SK-N-SH (cell line): ENCODE results near the gene FRAT2. TPM values are rescaled to one million over a fixed set of nuclear protein-coding genes. Genes with fewer than 3 reads are reported as not detected.

Experiments used
- CTCF ChIA-PET: fragments of 300-600, 350-600 bp; formaldehyde crosslinking; extraction: SDS; loops from one replicate; lab custom pipeline; 2021; lab: Yijun Ruan, JAX
- POLR2A ChIA-PET: fragments of 350-600 bp; sonication (Branson Sonifier 250); formaldehyde crosslinking; extraction: SDS; loops from one replicate; lab custom pipeline; 2020; ENCODE audit warnings: antibody characterized with exemption, inconsistent platforms; lab: Yijun Ruan, JAX
- DNase-seq: peaks from one replicate; pipeline ENCODE4 v3.0.0; 2012
- H2AFZ ChIP-seq: fragments of 200-600 bp; sonication (generic); 2 replicates; pipeline ENCODE4 v1.8.1; 2016; ENCODE audit warnings: antibody characterized with exemption, mild to moderate bottlenecking, low read depth
- H3F3A ChIP-seq: fragments of 200-600 bp; sonication (generic); replicated peaks from 2 replicates; pipeline ENCODE3; 2016; ENCODE audit warnings: antibody characterized with exemption, mild to moderate bottlenecking; ENCODE audit not compliant: insufficient read depth
- H3K27ac ChIP-seq, 2 experiments: fragments of 200-500 bp in 1 of 2; fragments of 200-600 bp in 1 of 2; sonication (Bioruptor generic) in 1 of 2; sonication (generic), shearing (Covaris generic) in 1 of 2; 2 replicates each; pipeline versions ENCODE4 v1.5.1 to v1.6.1; 2014 to 2016; ENCODE audit warnings: low read depth in 2 of 2, inconsistent platforms in 1 of 2, low read length in 1 of 2, mild to moderate bottlenecking in 1 of 2, mixed read lengths in 1 of 2
- H3K27me3 ChIP-seq: fragments of 200-600 bp; sonication (generic), shearing (Covaris generic); 2 replicates; pipeline ENCODE4 v1.6.1; 2016; ENCODE audit warnings: mixed run types; ENCODE audit not compliant: insufficient read depth
- H3K36me3 ChIP-seq, 2 experiments: fragments of 200-500 bp in 1 of 2; fragments of 200-600 bp in 1 of 2; sonication (Bioruptor generic) in 1 of 2; sonication (generic) in 1 of 2; replicated peaks in 1 of 2; 2 replicates each; pipeline versions ENCODE3 to v1.5.1; 2014 to 2016; ENCODE audit warnings: low read length in 1 of 2, mild to moderate bottlenecking in 1 of 2; ENCODE audit not compliant: insufficient read depth in 2 of 2, control insufficient read depth in 1 of 2
- H3K4me1 ChIP-seq, 2 experiments: fragments of 200-500 bp in 1 of 2; fragments of 200-600 bp in 1 of 2; sonication (Bioruptor generic) in 1 of 2; sonication (generic), shearing (Covaris generic) in 1 of 2; 2 replicates each; pipeline versions ENCODE4 v1.5.1 to v1.6.1; 2014 to 2016; ENCODE audit warnings: low read depth in 1 of 2, low read length in 1 of 2, mixed run types in 1 of 2; ENCODE audit not compliant: insufficient read depth in 2 of 2, control insufficient read depth in 1 of 2
- H3K4me2 ChIP-seq: fragments of 200-600 bp; sonication (generic), shearing (Covaris generic); 2 replicates; pipeline ENCODE4 v1.6.1; 2017; ENCODE audit warnings: mixed run types
- H3K4me3 ChIP-seq, 2 experiments: fragments of 200-500 bp in 1 of 2; fragments of 200-600 bp in 1 of 2; sonication (Bioruptor generic) in 1 of 2; sonication (generic), shearing (Covaris generic) in 1 of 2; 2 replicates each; pipeline versions ENCODE4 v1.5.1 to v1.8.1; 2014 to 2016; ENCODE audit warnings: low read depth in 2 of 2, inconsistent platforms in 1 of 2, low read length in 1 of 2, mild to moderate bottlenecking in 1 of 2, mixed read lengths in 1 of 2, moderate library complexity in 1 of 2
- H3K79me2 ChIP-seq: fragments of 200-600 bp; sonication (generic); 2 replicates; pipeline ENCODE4 v1.8.1; 2017; ENCODE audit warnings: mild to moderate bottlenecking; ENCODE audit not compliant: insufficient read depth
- H3K9ac ChIP-seq: fragments of 200-600 bp; sonication (generic); 2 replicates; pipeline ENCODE4 v1.6.1; 2017; ENCODE audit warnings: mixed run types
- H3K9me2 ChIP-seq: fragments of 200-600 bp; sonication (generic); 2 replicates; pipeline ENCODE4 v1.6.1; 2017; ENCODE audit warnings: mixed run types
- H3K9me3 ChIP-seq: fragments of 200-600 bp; sonication (generic); 2 replicates; pipeline ENCODE4 v1.6.1; 2017; ENCODE audit warnings: mixed run types, mild to moderate bottlenecking, moderate library complexity
- H4K20me1 ChIP-seq: fragments of 200-600 bp; sonication (generic); 2 replicates; pipeline ENCODE4 v1.6.1; 2017; ENCODE audit warnings: mild to moderate bottlenecking, mixed run types; ENCODE audit not compliant: insufficient read depth
- EZH2phosphoT487 ChIP-seq: fragments of 200-600 bp; sonication (generic); IDR thresholded peaks from 2 replicates; pipeline ENCODE4 v1.6.1; 2017; ENCODE audit warnings: low read depth, mixed run types, mild to moderate bottlenecking, antibody characterized with exemption, moderate library complexity, borderline replicate concordance
- FOSL2 ChIP-seq: IDR thresholded peaks from 2 replicates; pipeline ENCODE4 v1.4.0; 2012; ENCODE audit warnings: low read depth, mild to moderate bottlenecking, moderate library complexity, borderline replicate concordance
- FOXM1 ChIP-seq: IDR thresholded peaks from 2 replicates; pipeline ENCODE4 v1.4.0; 2012; ENCODE audit warnings: low read depth, mild to moderate bottlenecking
- IRF3 ChIP-seq: fragments of 150-350 bp; IDR thresholded peaks from 2 replicates; pipeline ENCODE4 v1.6.1; 2016; ENCODE audit warnings: mild to moderate bottlenecking, low read depth, low read length
- MAX ChIP-seq: IDR thresholded peaks from 2 replicates; pipeline ENCODE4 v1.4.0; 2012; ENCODE audit warnings: low read depth
- MXI1 ChIP-seq: IDR thresholded peaks from 2 replicates; pipeline ENCODE4 v1.6.1; 2012; ENCODE audit warnings: mild to moderate bottlenecking, low read depth, low read length, improper control_type of control experiment
- NRF1 ChIP-seq: IDR thresholded peaks from 2 replicates; pipeline ENCODE4 v1.6.1; 2012; ENCODE audit warnings: low read depth, mild to moderate bottlenecking, low read length
- PBX3 ChIP-seq: IDR thresholded peaks from 2 replicates; pipeline ENCODE4; 2012
- POLR2AphosphoS5 ChIP-seq: IDR thresholded peaks from 2 replicates; pipeline ENCODE4 v1.6.1; 2012; ENCODE audit warnings: low read depth, low read length
- REST ChIP-seq: IDR thresholded peaks from 2 replicates; pipeline ENCODE4 v1.6.1; 2012; ENCODE audit warnings: mild to moderate bottlenecking, low read depth, low read length, moderate library complexity
- RFX5 ChIP-seq: IDR thresholded peaks from 2 replicates; pipeline ENCODE4 v1.6.1; 2012; ENCODE audit warnings: mild to moderate bottlenecking, improper control_type of control experiment, low read length
- SIN3A ChIP-seq: IDR thresholded peaks from 2 replicates; pipeline ENCODE4 v1.6.1; 2012; ENCODE audit warnings: low read depth, mild to moderate bottlenecking, low read length, moderate library complexity, borderline replicate concordance
- SMC3 ChIP-seq: IDR thresholded peaks from 2 replicates; pipeline ENCODE4 v1.6.1; 2012; ENCODE audit warnings: low read depth, low read length, improper control_type of control experiment
- TEAD4 ChIP-seq: IDR thresholded peaks from 2 replicates; pipeline ENCODE4 v1.4.0; 2012; ENCODE audit warnings: mild to moderate bottlenecking, borderline replicate concordance; ENCODE audit not compliant: insufficient read depth
- YY1 ChIP-seq: IDR thresholded peaks from 2 replicates; pipeline ENCODE4 v1.4.0; 2012; ENCODE audit warnings: low read depth, mild to moderate bottlenecking
- WGBS: methylation state at CpG from one replicate; pipeline ENCODE4 v1.1.6; 2017; ENCODE audit warnings: low lambda C conversion rate; 5-methylcytosine and 5-hydroxymethylcytosine counted together
- polyA plus RNA-seq, 3 experiments: library from polyadenylated mRNA; depleted of rRNA; stranded (reverse); fragments of >200 nt; gene quantifications; 2 replicates each; pipeline ENCODE4 v1.2.3, GENCODE V29; 2012
- TF ChIP-seq, protein P1 (sequence below): fragments of 200-600 bp; sonication (generic); IDR thresholded peaks from 2 replicates; pipeline ENCODE4 v1.6.1; 2017; ENCODE audit warnings: antibody characterized with exemption, mild to moderate bottlenecking, moderate library complexity
- TF ChIP-seq, protein P2 (sequence below): IDR thresholded peaks from 2 replicates; pipeline ENCODE4 v1.4.0; 2012; ENCODE audit warnings: low read depth, borderline replicate concordance

The FRAT2 gene
- polyA plus RNA-seq, 1 of the 3 experiments (the other 2 are of a cell fraction), result 2.4 TPM

- H3K4me1 ChIP-seq, result no peaks in the 10 kb centered on the region
- H3K9me3 ChIP-seq, result no peaks in the 10 kb centered on the region
- no peak overlapping the region for H2AFZ ChIP-seq
- no peak overlapping the region for H3K27ac ChIP-seq
- H3K36me3 ChIP-seq, result peaks cover 8 to 59% of the 10 kb centered on the region in 2 experiments
- TF ChIP-seq FOXM1 (no peak), EZH2phosphoT487 (no peak), IRF3 (no peak), SMC3 (no peak), SIN3A (no peak), REST (no peak), RFX5 (no peak), FOSL2 (no peak), POLR2AphosphoS5 (no peak), YY1 (no peak), PBX3 (no peak), NRF1 (no peak), MXI1 (no peak), TEAD4 (no peak), MAX (no peak)
- TF ChIP-seq, protein P1, sequence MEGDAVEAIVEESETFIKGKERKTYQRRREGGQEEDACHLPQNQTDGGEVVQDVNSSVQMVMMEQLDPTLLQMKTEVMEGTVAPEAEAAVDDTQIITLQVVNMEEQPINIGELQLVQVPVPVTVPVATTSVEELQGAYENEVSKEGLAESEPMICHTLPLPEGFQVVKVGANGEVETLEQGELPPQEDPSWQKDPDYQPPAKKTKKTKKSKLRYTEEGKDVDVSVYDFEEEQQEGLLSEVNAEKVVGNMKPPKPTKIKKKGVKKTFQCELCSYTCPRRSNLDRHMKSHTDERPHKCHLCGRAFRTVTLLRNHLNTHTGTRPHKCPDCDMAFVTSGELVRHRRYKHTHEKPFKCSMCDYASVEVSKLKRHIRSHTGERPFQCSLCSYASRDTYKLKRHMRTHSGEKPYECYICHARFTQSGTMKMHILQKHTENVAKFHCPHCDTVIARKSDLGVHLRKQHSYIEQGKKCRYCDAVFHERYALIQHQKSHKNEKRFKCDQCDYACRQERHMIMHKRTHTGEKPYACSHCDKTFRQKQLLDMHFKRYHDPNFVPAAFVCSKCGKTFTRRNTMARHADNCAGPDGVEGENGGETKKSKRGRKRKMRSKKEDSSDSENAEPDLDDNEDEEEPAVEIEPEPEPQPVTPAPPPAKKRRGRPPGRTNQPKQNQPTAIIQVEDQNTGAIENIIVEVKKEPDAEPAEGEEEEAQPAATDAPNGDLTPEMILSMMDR, result no peak
- TF ChIP-seq, protein P2, sequence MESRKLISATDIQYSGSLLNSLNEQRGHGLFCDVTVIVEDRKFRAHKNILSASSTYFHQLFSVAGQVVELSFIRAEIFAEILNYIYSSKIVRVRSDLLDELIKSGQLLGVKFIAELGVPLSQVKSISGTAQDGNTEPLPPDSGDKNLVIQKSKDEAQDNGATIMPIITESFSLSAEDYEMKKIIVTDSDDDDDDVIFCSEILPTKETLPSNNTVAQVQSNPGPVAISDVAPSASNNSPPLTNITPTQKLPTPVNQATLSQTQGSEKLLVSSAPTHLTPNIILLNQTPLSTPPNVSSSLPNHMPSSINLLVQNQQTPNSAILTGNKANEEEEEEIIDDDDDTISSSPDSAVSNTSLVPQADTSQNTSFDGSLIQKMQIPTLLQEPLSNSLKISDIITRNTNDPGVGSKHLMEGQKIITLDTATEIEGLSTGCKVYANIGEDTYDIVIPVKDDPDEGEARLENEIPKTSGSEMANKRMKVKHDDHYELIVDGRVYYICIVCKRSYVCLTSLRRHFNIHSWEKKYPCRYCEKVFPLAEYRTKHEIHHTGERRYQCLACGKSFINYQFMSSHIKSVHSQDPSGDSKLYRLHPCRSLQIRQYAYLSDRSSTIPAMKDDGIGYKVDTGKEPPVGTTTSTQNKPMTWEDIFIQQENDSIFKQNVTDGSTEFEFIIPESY, result no peak
- TF ChIP-seq, all 33 proteins: peak for 0
- Histone ChIP-seq H3K27me3 (no peaks in the 10 kb centered on the region), H3K4me2 (no peak overlapping the region), H3K4me3 (no peak overlapping the region), H3K9ac (no peak overlapping the region), H3K79me2 (no peaks in the 10 kb centered on the region), H3F3A (no peaks in the 10 kb centered on the region), H4K20me1 (no peaks in the 10 kb centered on the region), H3K9me2 (no peaks in the 10 kb centered on the region)
- ChIA-PET POLR2A (interaction anchor here (0.8 kb wide), 1 partner anchor 36 kb away, joined by 3 read pairs; no protein-coding TSS in a partner anchor), CTCF (interaction anchor here (1.2 kb wide), 1 partner anchor 32 kb away, joined by 3 read pairs; no protein-coding TSS in a partner anchor)
- 91% methylated on average over 6 of the region's 6 CpGs for WGBS
- DNase-seq, result no peak
Measured at GRCh38 chr10:97376413-97376812, 41.9 kb upstream of the FRAT2 start.
